GM12864 (cell line): ENCODE data around the gene SPATS2.

Experiments
- DNase-seq: peaks from one replicate; pipeline ENCODE4 v3.0.0-alpha.2; 2011; ENCODE audit warnings: low read depth
- H3K4me3 ChIP-seq: 2 replicates; pipeline ENCODE4 v1.5.1; 2011; ENCODE audit warnings: mild to moderate bottlenecking, low read depth, low read length, control low read depth
- TF ChIP-seq, protein P1 (sequence below): IDR thresholded peaks from 2 replicates; pipeline ENCODE4 v1.5.1; 2011; ENCODE audit warnings: low read depth, mild to moderate bottlenecking, moderate library complexity, low read length, control low read depth, inconsistent platforms; ENCODE audit errors: missing control alignments

SPATS2 gene

DNA sequence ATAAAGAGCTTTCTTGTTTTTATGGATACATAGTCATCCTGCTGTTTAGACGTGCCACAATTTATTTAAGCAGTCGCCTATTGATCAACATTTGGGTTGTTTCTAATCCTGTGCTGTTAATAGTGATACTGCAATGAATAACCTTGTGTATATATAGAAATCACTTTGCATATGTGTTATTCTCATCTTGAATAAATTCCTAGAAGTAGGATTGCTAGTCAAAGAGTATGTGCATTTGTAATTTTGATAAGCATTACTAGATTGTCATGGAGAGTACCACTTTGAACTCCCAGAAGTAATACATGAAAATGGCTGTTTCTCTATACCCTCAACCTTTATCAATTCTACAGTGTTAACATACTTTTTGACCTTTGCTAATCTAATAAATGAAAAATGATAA lies 126.6 kb downstream of the SPATS2 start:
- no peak for DNase-seq
- no peak overlapping the region for H3K4me3 ChIP-seq
- TF ChIP-seq, protein P1, sequence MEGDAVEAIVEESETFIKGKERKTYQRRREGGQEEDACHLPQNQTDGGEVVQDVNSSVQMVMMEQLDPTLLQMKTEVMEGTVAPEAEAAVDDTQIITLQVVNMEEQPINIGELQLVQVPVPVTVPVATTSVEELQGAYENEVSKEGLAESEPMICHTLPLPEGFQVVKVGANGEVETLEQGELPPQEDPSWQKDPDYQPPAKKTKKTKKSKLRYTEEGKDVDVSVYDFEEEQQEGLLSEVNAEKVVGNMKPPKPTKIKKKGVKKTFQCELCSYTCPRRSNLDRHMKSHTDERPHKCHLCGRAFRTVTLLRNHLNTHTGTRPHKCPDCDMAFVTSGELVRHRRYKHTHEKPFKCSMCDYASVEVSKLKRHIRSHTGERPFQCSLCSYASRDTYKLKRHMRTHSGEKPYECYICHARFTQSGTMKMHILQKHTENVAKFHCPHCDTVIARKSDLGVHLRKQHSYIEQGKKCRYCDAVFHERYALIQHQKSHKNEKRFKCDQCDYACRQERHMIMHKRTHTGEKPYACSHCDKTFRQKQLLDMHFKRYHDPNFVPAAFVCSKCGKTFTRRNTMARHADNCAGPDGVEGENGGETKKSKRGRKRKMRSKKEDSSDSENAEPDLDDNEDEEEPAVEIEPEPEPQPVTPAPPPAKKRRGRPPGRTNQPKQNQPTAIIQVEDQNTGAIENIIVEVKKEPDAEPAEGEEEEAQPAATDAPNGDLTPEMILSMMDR = no peak

DNA sequence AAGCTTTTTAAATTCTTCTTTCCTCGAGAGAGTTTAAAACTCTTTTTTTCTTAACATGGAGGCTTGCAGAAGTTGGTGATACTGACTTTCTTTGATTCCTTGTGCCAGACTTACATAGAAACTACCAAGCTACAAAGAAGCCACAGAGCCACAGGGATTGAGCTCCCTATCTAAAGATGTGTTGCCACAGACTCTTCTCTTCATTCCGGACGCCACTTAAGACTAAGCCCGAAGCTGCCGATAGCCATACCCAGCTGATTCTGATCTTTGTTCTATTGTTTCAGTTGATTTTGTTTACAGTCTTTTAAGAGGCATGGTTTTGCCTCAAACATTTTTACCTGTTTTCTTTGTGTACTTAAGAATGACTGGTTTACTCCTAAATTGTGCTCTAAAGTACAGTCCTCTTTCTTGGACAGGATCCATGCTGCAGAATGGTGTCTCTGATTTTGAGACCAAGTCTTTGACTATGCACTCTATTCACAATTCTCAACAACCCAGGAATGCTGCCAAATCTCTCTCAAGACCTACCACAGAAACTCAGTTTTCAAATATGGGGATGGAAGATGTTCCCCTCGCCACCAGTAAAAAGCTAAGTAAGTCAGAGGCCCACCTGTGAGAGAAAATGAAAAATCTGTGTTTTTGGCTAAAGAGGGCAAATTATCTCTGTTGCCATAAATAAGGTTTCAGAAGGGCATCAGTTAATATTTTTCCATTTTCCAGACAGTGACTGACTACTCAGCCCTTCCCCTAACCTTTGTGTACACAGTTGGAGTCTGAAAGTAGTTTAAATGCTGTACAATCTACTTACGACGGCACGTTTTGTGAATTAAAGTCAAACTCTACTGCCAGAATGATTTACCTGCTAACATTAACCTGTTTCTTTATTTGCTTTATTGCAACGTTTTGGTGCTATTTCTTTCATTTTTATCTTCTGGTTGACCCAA lies 129.4 kb downstream of the SPATS2 start:
- DNase-seq = no peak
- TF ChIP-seq, protein P1 = no peak

DNA sequence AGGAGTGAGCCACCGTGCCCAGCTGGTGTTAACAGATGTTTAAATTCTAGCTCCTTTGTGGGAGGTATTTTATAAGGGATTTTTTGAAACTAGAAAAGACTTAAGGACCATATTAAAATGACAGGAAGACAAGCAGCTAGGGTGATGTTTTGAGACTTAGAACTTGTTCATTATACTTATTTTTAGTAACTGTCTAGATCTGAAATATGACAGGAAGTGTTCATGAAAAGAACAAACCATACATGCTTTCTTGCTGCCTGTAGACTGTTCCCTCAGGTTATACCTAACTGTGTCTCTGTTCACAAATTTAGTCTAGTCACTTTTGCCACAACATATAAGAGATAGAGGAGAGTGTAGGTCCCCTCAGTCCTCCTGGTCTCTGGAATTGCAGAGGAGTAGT lies 134.6 kb downstream of the SPATS2 start:
- no peak for DNase-seq
- no peak overlapping the region for H3K4me3 ChIP-seq
- TF ChIP-seq, protein P1 = no peak

More for the DNA sequence above, 129.4 kb downstream of the SPATS2 start:
- no peak overlapping the region for H3K4me3 ChIP-seq

DNA sequence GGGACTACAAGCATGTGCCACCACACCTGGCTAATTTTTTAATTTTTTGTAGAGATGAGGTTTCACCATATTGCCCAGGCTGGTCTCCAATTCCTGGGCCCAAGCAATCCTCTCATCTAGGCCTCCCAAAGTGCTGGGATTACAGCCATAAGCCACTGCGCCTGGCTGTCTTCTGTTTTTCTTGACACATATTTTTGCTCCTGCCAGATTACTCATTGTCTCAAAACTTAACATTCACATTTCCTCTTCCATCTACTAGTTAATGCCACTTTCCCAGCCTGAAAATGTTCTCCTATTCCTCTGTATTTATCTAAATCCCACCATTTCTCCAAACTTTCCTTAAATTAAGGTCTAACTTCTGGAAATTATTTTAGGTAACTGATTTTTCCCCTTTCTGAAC lies 135.3 kb downstream of the SPATS2 start:
- DNase-seq = no peak
- no peak overlapping the region for H3K4me3 ChIP-seq
- TF ChIP-seq, protein P1 = no peak

DNA sequence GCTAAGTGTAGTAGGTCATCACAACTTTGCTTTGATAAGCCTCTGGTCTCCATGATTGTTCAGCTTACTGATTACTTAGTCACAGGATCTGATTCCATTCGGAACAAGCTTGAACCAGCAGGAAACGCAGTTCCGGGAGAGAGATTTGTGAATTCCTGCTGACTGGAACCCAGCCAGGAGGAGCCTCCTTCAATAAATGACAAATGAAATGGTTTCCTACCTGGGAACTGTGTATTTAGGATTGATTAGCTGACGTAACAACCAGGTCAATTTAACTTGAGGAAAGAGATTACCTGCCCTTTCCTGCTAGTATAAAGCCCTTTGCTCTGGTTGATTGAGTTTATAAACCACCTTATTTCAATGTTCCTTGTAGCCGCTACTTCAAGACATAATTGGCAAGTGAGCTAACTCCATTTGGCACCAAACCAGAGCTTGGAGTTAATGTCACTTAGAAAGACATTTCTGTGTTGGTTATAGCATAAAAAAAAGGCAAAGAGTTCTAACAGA lies 136.5 kb downstream of the SPATS2 start:
- TF ChIP-seq, protein P1 = no peak
- DNase-seq = no peak
- H3K4me3 ChIP-seq = no peak overlapping the region

DNA sequence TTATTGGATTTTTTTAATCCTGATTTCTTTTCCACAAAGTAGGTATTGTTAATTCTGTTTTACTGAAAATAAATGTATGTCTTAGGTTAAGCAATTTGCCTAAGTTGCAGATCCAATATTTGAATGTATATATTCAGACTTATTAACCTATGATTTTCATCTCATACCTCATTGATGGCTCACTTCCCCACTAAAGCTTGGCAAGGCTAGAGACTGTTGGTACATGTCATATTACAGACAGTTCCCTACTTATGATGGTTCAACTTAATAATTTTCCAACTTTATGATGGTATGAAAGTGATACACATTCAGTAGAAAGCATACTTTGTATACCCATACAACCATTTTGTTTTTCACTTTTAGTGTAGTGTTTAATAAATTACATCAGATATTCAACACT lies 138.4 kb downstream of the SPATS2 start:
- H3K4me3 ChIP-seq = no peak overlapping the region
- DNase-seq = no peak
- TF ChIP-seq, protein P1 = no peak
